ENCODE measurements around the gene TMEM250. TPM values are rescaled to one million over a fixed set of nuclear protein-coding genes. Genes with fewer than 3 reads are reported as not detected.
"Not testable (repeated sequence)": the region's sequence is repeated elsewhere in the genome, so short reads cannot be mapped to it uniquely, and the experiment has no call there.

The TMEM250 gene
- total and polyA plus RNA-seq, 4 experiments from 2014 or later = 46.7 to 67.3 (median 53.9) TPM

GRCh38 chr9:136104916-136105315, 13.8 kb downstream of the TMEM250 start:
- Histone ChIP-seq H3K27me3 (ENCODE audit: insufficient read depth, low read length) (no peaks in the 10 kb centered on the region), H3K36me3 (ENCODE audit: insufficient read depth, low read length) (no peaks in the 10 kb centered on the region), H3K9me3 (ENCODE audit: control insufficient read depth in 1 of 2, low read length in 2 of 2) (no peaks in the 10 kb centered on the region), H3K27ac (ENCODE audit: low read depth, low read length) (no peak overlapping the region), H3K4me1 (ENCODE audit: insufficient read depth, low read length) (peaks cover 42% of the 10 kb centered on the region), H3K4me3 (ENCODE audit: low read length in 2 of 2) (no peak overlapping the region)
- DNase-seq = no peak
- no peak overlapping the region for H3K4me3 Mint-ChIP-seq
- peaks cover 13 to 42% (median 27%) of the 10 kb centered on the region in 4 donors for H3K4me1 Mint-ChIP-seq
- H3K9me3 Mint-ChIP-seq = no peaks in the 10 kb centered on the region
- intact Hi-C loops (cut with micrococcal nuclease) = no loop called here
- H3K27me3 Mint-ChIP-seq = no peaks in the 10 kb centered on the region
- ChIA-PET POLR2A (ENCODE audit: partially characterized antibody) (interaction anchor here (1.3 to 11.1 kb wide), 3 partner anchors 8 to 13 kb away, joined by 4 to 155 read pairs (median 9); partner anchors contain the start of gene NACC2), CTCF (ENCODE audit: partially characterized antibody) (no interaction called here)
- no peak overlapping the region for H3K27ac Mint-ChIP-seq
- no peaks in the 10 kb centered on the region for H3K36me3 Mint-ChIP-seq

GRCh38 chr9:136104488-136104800, 14.2 kb downstream of the TMEM250 start:
- H3K4me3 ChIP-seq (ENCODE audit: low read length in 2 of 2) = no peak overlapping the region
- Mint-ChIP-seq H3K27me3 (no peaks in the 10 kb centered on the region), H3K9me3 (no peaks in the 10 kb centered on the region), H3K36me3 (no peaks in the 10 kb centered on the region), H3K4me3 (no peak overlapping the region), H3K4me1 (peaks cover 12 to 38% (median 26%) of the 10 kb centered on the region in 4 donors), H3K27ac (no peak overlapping the region)
- no peak overlapping the region for H3K27ac ChIP-seq (ENCODE audit: low read depth, low read length)
- no peaks in the 10 kb centered on the region for H3K36me3 ChIP-seq (ENCODE audit: insufficient read depth, low read length)
- ChIA-PET CTCF (ENCODE audit: partially characterized antibody) (interaction anchor here (0.6 kb wide), 1 partner anchor 12 kb away, joined by 3 read pairs; no protein-coding TSS in a partner anchor), POLR2A (ENCODE audit: partially characterized antibody) (interaction anchor here (1.3 to 11.1 kb wide), 3 partner anchors 7 to 13 kb away, joined by 4 to 155 read pairs (median 9); partner anchors contain the start of gene NACC2)
- peaks cover 40% of the 10 kb centered on the region for H3K4me1 ChIP-seq (ENCODE audit: insufficient read depth, low read length)
- no peak for DNase-seq
- intact Hi-C loops (cut with micrococcal nuclease) = no loop called here
- H3K27me3 ChIP-seq (ENCODE audit: insufficient read depth, low read length) = no peaks in the 10 kb centered on the region
- no peaks in the 10 kb centered on the region for H3K9me3 ChIP-seq (ENCODE audit: control insufficient read depth in 1 of 2, low read length in 2 of 2)

- peaks cover 11 to 38% (median 28%) of the 10 kb centered on the region in 4 donors for H3K4me1 Mint-ChIP-seq
- no peaks in the 10 kb centered on the region for H3K27me3 Mint-ChIP-seq
- no peak for DNase-seq
- no peaks in the 10 kb centered on the region for H3K9me3 ChIP-seq (ENCODE audit: control insufficient read depth in 1 of 2, low read length in 2 of 2)
- intact Hi-C loops (cut with micrococcal nuclease) = no loop called here
- H3K9me3 Mint-ChIP-seq = no peaks in the 10 kb centered on the region
- H3K27ac Mint-ChIP-seq = no peak overlapping the region
- H3K36me3 ChIP-seq (ENCODE audit: insufficient read depth, low read length) = no peaks in the 10 kb centered on the region
- H3K4me3 Mint-ChIP-seq = no peak overlapping the region
- ChIA-PET CTCF (ENCODE audit: partially characterized antibody) (interaction anchor here (0.6 kb wide), 1 partner anchor 12 kb away, joined by 3 read pairs; no protein-coding TSS in a partner anchor), POLR2A (ENCODE audit: partially characterized antibody) (interaction anchor here (1.3 to 11.1 kb wide), 2 partner anchors 7 to 14 kb away, joined by 4 to 155 read pairs; partner anchors contain the start of gene NACC2)
- no peaks in the 10 kb centered on the region for H3K36me3 Mint-ChIP-seq
- no peaks in the 10 kb centered on the region for H3K27me3 ChIP-seq (ENCODE audit: insufficient read depth, low read length)
- no peak overlapping the region for H3K4me3 ChIP-seq (ENCODE audit: low read length in 2 of 2)
- H3K27ac ChIP-seq (ENCODE audit: low read depth, low read length) = no peak overlapping the region
- H3K4me1 ChIP-seq (ENCODE audit: insufficient read depth, low read length) = peaks cover 39% of the 10 kb centered on the region
Observed at GRCh38 chr9:136103651-136104487, 14.8 kb downstream of the TMEM250 start.

GRCh38 chr9:136101615-136102074, 17.0 kb downstream of the TMEM250 start:
- H3K27ac ChIP-seq (ENCODE audit: low read depth, low read length); H3K36me3 ChIP-seq (ENCODE audit: insufficient read depth, low read length); H3K9me3 ChIP-seq (ENCODE audit: control insufficient read depth in 1 of 2, low read length in 2 of 2); DNase-seq; H3K9me3 Mint-ChIP-seq; H3K27me3 Mint-ChIP-seq; intact Hi-C loops (cut with micrococcal nuclease); POLR2A ChIA-PET (ENCODE audit: partially characterized antibody); H3K4me3 ChIP-seq (ENCODE audit: low read length in 2 of 2); H3K27me3 ChIP-seq (ENCODE audit: insufficient read depth, low read length); H3K36me3 Mint-ChIP-seq; H3K27ac Mint-ChIP-seq; H3K4me3 Mint-ChIP-seq: not testable (repeated sequence)
- CTCF ChIA-PET (ENCODE audit: partially characterized antibody) = interaction anchor here (1.0 to 1.1 kb wide), 2 partner anchors 11 to 21 kb away, joined by 3 to 5 read pairs; no protein-coding TSS in a partner anchor
- H3K4me1 ChIP-seq (ENCODE audit: insufficient read depth, low read length) = peaks cover 25% of the 10 kb centered on the region
- H3K4me1 Mint-ChIP-seq = peaks cover 3 to 26% (median 16%) of the 10 kb centered on the region in 4 donors

GRCh38 chr9:136100700-136101614, 17.7 kb downstream of the TMEM250 start:
- Histone ChIP-seq H3K27me3 (ENCODE audit: insufficient read depth, low read length) (no peaks in the 10 kb centered on the region), H3K36me3 (ENCODE audit: insufficient read depth, low read length) (no peaks in the 10 kb centered on the region), H3K9me3 (ENCODE audit: control insufficient read depth in 1 of 2, low read length in 2 of 2) (no peaks in the 10 kb centered on the region), H3K27ac (ENCODE audit: low read depth, low read length) (no peak overlapping the region), H3K4me3 (ENCODE audit: low read length in 2 of 2) (no peak overlapping the region), H3K4me1 (ENCODE audit: insufficient read depth, low read length) (peaks cover 22% of the 10 kb centered on the region)
- CTCF ChIA-PET (ENCODE audit: partially characterized antibody) = interaction anchor here (1.0 to 1.1 kb wide), 2 partner anchors 11 to 22 kb away, joined by 3 to 5 read pairs; no protein-coding TSS in a partner anchor
- DNase-seq = no peak
- POLR2A ChIA-PET (ENCODE audit: partially characterized antibody) = interaction anchor here (8.3 kb wide), 1 partner anchor 9 kb away, joined by 155 read pairs; no protein-coding TSS in a partner anchor
- Mint-ChIP-seq H3K27ac (no peak overlapping the region), H3K9me3 (no peaks in the 10 kb centered on the region), H3K27me3 (no peaks in the 10 kb centered on the region), H3K4me1 (peaks cover 0 to 22% (median 15%) of the 10 kb centered on the region in 4 donors), H3K36me3 (no peaks in the 10 kb centered on the region), H3K4me3 (no peak overlapping the region)
- intact Hi-C loops (cut with micrococcal nuclease) = no loop called here

GRCh38 chr9:136099542-136099941, 19.1 kb downstream of the TMEM250 start:
- H3K27ac ChIP-seq (ENCODE audit: low read depth, low read length) = no peak overlapping the region
- H3K27ac Mint-ChIP-seq = no peak overlapping the region
- no peak overlapping the region for H3K4me3 ChIP-seq (ENCODE audit: low read length in 2 of 2)
- H3K36me3 ChIP-seq (ENCODE audit: insufficient read depth, low read length) = no peaks in the 10 kb centered on the region
- H3K4me1 ChIP-seq (ENCODE audit: insufficient read depth, low read length) = peaks cover 19% of the 10 kb centered on the region
- H3K27me3 Mint-ChIP-seq = no peaks in the 10 kb centered on the region
- no peaks in the 10 kb centered on the region for H3K36me3 Mint-ChIP-seq
- H3K4me3 Mint-ChIP-seq = no peak overlapping the region
- H3K4me1 Mint-ChIP-seq = peaks cover 0 to 18% (median 12%) of the 10 kb centered on the region in 4 donors
- ChIA-PET POLR2A (ENCODE audit: partially characterized antibody) (interaction anchor here (8.3 kb wide), 1 partner anchor 10 kb away, joined by 155 read pairs; no protein-coding TSS in a partner anchor), CTCF (ENCODE audit: partially characterized antibody) (interaction anchor here (4.0 kb wide), 1 partner anchor 23 kb away, joined by 19 read pairs; no protein-coding TSS in a partner anchor)
- intact Hi-C loops (cut with micrococcal nuclease) = no loop called here
- no peak for DNase-seq
- H3K9me3 Mint-ChIP-seq = no peaks in the 10 kb centered on the region
- no peaks in the 10 kb centered on the region for H3K9me3 ChIP-seq (ENCODE audit: control insufficient read depth in 1 of 2, low read length in 2 of 2)
- no peaks in the 10 kb centered on the region for H3K27me3 ChIP-seq (ENCODE audit: insufficient read depth, low read length)

Measured in CD4-positive, alpha-beta memory T cell (primary cell).